SKM-1 treated with dmso at 0.1 percent for 144 hours (cell line): ENCODE measurements around the gene ANKRD13D.
A peak's percentile ranks its signal among the peaks of the same experiment; 100 is the strongest.

Experiments used
- DNase-seq: peaks from one replicate; lab custom pipeline; 2025; ENCODE audit not compliant: unreplicated experiment; lab: John Stamatoyannopoulos, UW

Gene ANKRD13D

DNA sequence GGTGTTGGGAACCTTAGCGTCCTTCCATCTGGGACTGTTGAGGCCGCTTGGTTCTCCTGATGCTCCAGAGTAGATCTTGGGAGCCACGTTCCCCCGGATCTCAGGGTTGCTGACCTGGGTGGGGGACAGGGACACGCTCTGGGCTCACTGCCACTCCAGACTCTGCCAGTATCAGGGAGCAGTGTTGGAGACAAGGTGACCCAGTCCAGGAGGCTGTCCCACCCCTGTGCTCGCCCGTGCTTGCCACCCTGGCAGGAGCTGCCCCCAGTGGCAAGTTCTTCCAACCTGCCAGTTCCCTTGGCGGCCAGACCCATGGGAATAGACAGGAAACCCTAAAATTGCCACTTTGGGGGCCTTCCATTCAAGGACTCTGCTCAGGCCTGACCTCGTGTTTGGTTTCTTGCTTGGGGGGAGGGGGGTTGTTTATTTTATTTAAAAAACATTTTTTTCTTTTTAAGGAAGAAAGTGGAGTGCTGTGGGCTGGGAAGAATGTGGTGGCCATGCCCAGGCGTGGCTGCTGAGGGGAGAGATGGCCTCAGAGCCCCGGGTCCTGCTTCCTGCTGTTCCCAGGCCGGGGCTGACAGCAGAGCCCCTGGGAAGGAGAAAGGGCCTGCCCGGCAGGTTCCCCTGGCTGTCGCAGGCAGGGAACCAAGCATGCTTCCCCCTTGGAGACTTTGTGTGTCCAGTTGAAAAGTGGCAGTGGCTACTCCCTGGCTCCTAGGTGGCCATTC lies 15.7 kb upstream of the ANKRD13D start:
- no peak for DNase-seq

DNA sequence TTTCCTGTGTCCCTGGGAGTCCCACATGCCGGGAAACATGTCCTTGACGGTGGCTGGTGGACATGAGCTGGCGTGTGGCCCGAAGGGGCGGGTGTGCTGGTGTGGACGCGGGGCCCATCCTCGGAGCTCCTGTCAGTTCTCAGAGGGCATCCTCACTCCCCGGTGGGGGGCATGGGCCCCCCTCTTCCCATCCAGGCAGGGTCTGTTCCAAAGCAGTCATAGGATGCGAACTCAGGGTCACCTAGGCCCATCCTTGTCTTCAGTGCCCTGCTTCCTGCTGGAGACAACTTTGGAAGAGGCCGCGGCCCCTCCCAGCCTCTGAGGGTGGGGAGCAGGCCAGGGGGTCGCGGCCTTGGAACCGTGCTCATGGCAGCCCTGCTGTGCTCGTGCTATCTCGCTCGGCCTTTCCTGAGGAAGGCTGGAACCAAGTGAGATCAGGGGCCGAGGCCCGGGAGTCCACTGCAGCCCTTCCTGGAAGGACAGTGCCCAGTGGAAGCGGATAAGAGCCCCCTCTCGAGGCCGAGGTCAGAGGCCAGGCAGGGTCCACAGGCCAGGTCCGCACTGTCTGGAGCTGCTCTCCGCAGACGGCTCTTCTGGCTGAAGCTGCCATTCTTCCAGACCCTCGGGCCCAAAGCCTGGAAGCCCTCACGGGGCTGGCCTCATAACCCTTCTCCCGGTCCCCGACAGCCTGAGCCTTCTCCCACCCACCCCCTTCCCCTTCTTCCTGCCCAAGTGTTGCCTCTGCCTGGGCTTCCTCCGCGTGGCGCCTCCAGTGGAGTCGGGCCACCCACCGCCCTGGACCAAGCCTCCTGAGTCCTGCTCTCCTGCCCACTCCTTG lies 14.1 kb upstream of the ANKRD13D start:
- no peak for DNase-seq

DNA sequence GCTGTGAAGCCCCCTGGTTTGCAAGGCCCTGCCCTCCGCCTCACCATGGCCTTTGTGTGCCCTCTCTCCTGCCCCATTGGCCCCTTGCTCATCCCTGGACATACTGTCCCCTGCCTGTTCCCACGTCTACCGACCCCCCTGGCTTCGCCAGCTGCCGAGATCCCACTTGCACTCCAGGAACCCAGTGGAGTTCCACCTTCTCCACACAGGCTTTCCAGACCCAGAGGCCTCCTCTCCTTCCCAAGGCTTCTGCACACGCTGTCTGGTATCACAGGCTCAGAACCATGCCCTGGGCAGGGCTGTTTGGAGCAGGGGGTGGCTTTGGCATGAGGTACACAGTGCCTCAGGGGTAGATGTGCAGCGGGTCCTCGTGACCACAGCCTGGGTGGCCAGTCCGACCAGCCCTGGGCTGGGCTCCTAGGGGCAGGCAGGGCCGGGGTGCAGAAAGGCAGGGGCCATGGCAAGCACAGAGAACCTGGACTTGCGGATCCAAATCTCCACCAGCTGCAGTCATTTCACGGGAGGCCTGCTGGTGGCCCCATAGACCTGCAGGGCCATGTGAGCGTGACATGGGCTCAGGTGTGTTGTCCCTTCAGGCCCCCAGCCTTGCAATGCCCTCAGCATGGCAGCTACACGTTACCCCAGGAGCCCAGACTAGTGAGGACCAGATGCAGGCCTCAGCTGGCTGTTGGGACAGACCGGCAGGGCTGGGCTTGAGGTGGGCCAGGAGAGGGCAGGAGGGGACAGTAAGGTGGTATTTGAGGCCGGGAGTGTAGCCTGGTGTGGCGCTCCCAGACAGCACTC lies 13.3 kb upstream of the ANKRD13D start:
- DNase-seq, result no peak

DNA sequence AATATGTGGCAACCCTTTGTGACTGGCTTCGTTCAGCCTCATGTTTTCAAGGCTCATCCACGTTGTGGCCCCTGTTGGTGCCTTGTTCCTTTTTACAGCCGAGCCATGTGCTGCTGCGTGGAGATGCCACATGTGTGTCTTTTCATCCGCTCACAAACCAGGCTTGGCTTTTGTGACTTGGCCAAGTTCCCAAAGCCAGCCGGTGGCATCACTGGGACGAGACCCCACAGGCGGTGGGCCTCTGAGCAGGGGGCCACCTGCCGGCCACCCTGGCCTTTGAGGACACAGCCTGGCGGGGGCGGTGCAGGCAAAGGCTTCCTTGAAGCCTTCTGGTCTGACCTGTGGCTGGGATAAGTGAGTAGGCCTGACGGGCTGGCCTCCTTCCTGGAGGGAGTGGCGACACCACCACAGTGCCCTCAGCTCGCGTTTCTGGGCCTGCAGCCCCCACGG lies 12.3 kb upstream of the ANKRD13D start:
- peak; percentile 78 for DNase-seq

DNA sequence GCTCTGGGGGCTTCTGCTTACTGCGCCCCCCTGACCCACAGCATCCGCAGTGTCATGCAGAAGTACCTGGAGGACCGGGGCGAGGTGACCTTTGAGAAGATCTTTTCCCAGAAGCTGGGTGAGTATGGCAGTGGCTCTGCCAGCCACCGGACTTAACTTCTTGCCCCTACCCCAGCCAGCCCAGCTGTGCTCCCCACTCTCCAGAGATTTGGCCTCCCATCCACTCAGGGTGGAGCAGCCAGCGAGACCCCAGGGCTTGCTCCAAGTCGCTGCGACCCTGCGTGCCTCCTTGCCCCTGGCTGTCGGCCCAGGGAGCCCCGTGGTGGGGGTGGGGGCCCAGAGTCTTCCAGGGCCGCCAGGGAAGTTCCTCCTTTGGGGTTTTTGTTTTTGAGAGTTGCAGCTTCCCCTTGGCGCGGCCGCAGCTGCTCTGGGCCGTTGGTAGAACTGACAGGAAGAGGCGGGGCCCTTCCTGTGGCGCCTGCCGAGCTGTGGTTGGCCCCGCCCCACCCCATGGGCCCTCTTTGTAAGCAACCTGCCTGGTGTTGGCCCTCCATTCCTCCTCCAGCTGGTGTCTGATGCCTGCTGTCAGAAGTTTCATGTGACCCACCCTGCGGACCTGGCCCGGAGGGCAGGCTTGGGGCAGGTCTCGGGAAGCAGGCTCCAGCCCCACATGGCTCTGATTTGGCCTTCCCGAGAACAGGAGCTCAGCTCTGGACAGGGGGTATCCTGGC lies 11.7 kb upstream of the ANKRD13D start:
- peak; percentile 98 for DNase-seq

DNA sequence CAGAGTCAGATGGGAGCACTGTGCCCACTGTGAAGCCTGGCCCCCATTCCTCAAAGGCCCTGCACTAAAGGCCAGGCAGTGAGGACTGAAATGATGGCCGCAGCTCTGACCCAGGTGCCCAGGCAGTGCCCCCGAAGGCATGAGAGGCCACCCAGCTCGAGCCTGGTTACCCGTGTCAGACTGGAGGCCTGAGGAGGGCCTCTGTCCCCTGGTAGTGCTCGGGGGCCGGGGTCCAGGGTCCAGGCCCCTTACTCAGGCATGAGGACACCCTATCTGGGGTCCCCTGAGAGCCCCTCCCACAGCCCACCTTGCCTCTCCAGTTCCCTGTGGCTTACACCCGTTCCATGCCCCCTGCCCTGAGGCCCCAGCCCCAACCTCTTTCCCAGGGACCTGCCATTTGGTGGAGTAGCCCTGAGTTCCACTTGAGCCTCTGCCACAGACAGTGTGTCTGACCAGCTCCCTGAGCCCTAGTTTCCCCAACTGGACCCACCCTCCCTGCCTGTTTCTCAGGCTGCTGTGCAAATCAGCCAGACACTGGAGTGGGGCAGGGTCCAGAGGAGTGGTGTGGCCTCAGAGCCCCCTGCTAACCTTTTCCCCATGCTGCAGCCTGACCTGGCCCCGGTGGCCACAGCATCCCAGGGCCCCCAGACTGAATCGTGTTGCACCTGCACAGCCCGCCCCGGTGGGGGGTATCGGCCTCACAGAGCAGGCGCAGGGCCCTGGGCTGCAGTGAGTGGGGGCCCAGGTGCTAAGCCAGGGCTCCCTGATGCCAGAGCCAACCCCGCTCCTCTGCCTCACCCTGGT lies 10.8 kb upstream of the ANKRD13D start:
- DNase-seq, result no peak

DNA sequence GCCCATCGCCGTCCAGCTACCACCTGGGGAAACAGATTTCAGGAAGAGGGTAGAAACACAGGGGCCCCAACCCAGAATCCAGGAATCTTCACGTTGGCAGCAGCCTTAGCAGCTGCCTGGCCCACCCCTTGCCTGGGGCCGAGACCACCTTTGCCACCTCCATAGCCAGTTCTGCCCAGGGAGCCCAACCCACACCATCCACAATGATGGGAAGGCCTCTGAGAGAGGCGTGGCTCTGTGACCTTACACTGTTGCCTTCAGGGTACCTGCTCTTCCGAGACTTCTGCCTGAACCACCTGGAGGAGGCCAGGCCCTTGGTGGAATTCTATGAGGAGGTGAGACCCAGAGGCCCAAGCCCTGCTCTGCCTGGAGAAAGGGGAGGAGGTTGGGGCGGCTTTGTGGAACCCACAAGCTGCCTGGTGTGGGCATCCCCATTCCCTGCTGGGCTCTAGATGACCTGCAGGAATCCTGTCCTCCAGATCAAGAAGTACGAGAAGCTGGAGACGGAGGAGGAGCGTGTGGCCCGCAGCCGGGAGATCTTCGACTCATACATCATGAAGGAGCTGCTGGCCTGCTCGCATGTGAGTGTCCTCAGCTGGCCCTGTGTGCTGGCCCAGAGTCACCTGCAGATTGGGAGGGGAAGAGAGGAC lies 10.0 kb upstream of the ANKRD13D start:
- no peak for DNase-seq

DNA sequence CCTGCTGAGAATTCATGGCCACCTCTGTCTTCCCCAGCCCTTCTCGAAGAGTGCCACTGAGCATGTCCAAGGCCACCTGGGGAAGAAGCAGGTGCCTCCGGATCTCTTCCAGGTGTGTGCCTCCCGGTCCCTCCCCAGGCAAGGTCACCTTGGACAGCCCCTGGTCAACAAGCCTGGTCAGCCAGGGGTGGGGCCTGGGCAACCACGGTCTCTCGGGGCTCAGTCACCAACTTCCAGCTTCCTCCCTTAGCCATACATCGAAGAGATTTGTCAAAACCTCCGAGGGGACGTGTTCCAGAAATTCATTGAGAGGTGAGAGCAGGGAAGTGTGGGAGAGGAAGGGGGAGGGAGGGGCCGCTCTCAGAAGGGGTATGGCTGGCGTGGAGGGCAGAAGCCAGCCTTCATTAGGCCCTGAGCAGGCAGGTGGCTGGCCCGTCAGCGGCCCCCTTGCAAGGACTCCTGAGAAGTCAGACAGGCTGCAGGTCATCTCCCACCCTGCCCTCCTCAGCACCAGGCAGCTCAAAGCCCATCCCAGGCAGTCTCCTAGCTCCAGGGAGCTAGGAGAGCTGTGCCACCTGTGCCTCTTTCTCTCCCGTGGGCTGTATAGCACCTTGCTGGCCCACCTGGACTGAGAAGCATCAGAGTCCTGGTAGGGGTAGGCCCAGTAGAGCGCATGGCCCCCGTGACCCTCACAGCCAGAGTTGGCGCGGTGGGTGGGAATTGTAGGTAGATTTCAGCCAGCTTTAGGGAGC lies 9.3 kb upstream of the ANKRD13D start:
- no peak for DNase-seq

DNA sequence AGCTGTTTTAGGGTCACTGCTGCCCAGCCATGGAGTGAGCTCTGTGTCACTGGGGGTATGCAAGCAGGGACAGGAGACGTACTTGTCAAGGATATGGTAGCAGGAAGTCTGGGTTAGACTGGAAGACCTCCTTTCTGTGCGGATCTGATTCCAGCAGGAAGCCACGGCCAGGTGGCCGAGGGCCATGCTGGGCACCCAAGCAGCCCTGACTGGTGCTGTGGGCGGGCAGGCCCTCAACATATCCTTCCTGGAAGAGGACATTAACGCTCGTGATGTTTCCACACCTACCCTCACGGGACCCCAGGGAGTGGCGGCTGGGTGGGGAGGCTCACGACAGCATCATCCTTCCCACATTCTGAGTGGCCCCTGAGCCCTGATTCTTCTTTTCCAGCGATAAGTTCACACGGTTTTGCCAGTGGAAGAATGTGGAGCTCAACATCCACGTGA lies 8.7 kb upstream of the ANKRD13D start:
- no peak for DNase-seq

DNA sequence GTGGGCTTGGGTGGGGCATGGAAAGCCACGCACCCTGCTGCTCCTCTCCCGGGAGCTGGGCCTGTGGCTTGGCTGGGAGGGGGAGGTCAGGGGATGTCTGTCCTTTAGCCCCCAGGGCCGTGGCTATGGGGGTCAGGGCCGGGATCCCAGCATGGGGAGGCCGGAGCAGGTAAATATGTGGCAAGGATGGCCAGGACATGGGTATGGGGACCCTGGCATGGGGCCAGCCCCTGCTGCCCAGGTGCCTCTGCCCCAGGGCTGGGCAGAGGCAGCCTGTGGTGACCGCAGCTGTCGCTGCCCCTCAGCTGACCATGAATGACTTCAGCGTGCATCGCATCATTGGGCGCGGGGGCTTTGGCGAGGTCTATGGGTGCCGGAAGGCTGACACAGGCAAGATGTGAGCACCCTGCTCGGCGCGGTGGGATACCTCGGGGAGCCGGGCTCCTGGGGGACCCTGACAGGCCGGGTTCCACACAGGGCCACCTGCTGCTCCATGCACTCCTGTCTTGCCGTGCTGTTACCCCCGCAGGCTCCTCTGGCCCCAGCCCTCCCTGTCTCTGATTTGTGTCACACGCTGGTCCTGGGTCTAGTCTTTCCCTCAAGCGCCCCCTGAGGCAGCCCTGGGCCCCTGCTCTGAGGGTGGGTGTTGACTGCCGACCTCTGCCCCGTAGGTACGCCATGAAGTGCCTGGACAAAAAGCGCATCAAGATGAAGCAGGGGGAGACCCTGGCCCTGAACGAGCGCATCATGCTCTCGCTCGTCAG lies 8.1 kb upstream of the ANKRD13D start:
- no peak for DNase-seq

DNA sequence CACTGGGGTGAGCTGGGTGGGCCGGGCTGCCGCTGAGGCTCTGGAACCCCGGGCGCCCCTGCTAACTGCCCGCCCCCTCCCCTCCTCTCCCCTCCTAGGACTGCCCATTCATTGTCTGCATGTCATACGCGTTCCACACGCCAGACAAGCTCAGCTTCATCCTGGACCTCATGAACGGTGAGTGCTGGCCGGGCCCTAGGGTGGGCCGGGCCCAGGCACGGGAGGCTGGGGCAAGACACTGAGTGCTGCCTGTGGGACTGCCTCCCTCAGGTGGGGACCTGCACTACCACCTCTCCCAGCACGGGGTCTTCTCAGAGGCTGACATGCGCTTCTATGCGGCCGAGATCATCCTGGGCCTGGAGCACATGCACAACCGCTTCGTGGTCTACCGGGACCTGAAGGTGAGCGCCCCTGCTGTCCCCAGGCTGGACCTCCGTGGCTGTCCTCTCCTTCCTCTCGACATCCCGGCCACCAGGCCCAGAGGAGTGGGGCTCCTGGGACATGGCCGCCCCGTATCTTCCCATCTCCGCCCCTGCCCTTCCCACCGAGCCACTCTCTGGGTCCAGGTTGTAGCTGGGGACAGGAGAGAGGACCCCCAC lies 7.5 kb upstream of the ANKRD13D start:
- no peak for DNase-seq

DNA sequence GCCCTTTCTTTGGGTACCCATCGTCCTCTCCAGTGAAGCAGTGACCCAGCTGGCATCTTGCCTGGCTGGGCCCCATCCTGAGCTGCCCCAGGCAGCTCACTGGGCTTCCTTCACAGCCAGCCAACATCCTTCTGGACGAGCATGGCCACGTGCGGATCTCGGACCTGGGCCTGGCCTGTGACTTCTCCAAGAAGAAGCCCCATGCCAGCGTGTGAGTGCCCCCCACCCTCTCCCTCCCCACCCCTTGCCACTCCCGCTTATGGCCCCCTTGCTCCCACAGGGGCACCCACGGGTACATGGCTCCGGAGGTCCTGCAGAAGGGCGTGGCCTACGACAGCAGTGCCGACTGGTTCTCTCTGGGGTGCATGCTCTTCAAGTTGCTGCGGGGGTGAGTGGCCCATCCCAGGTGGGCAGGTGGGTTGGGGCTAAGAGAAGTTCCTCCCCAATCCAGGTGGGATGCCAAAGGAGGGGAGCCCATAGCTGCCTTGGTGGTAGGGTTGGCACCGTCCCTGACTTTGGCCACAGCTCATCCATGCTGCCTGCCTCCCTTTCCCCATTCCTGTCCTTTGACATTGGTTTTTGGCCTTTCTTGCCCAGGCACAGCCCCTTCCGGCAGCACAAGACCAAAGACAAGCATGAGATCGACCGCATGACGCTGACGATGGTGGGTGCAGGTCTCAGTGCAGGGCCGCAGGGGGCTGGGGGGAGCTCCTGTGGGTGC lies 6.8 kb upstream of the ANKRD13D start:
- no peak for DNase-seq

DNA sequence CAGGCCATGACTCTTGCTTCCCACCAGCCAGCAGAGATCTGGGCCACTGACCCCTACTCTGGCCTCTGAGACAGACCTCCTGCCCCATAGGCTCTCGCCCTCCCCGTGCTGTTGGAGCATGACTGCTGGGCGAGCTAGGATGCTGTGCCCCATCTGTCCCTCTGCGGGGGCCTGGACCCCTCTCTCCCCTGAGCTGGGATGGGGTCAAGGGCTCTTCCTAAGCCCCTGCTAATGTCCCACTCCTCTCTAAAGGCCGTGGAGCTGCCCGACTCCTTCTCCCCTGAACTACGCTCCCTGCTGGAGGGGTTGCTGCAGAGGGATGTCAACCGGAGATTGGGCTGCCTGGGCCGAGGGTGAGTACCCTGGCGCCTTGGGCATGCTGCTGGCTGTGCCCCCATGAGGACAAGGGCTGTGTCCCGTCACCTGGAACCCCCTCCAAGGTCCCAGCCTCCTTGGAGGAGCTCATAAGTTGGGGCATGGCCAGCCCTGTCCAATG lies 6.2 kb upstream of the ANKRD13D start:
- no peak for DNase-seq

DNA sequence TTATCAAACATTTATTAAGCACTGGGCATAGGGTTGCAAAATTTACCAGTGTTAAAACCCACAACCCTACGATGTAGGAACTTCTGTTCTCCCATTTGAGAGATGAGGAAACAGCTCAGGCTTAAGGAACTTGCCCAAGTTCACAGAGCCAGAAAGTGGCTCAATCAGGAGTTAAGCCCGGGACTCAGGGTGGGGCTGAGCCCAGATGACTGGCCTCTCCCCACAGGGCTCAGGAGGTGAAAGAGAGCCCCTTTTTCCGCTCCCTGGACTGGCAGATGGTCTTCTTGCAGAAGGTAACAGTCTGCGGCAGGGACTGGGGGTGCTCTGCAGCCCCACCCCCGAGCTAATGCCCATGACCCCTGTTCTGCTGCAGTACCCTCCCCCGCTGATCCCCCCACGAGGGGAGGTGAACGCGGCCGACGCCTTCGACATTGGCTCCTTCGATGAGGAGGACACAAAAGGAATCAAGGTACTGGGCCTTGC lies 5.6 kb upstream of the ANKRD13D start:
- DNase-seq, result peak; percentile 87

DNA sequence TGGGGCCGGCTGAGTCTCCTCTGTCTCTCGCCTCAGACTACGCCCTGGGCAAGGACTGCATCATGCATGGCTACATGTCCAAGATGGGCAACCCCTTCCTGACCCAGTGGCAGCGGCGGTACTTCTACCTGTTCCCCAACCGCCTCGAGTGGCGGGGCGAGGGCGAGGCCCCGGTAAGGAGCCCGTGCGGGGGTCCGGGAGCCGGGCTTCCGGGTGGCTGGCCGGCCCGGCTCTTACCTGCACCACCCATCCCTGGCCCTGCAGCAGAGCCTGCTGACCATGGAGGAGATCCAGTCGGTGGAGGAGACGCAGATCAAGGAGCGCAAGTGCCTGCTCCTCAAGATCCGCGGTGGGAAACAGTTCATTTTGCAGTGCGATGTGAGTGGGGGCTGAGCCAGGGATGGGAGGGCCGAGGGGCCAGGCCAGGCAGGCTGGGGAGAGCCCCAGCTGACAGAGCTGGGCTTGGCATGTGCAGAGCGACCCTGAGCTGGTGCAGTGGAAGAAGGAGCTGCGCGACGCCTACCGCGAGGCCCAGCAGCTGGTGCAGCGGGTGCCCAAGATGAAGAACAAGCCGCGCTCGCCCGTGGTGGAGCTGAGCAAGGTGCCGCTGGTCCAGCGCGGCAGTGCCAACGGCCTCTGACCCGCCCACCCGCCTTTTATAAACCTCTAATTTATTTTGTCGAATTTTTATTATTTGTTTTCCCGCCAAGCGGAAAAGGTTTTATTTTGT lies 4.1 kb upstream of the ANKRD13D start:
- DNase-seq, result no peak
